ENCODE results near the gene EPHA1.
A peak's percentile ranks its signal among the peaks of the same experiment; 100 is the strongest.

EPHA1 gene

DNA sequence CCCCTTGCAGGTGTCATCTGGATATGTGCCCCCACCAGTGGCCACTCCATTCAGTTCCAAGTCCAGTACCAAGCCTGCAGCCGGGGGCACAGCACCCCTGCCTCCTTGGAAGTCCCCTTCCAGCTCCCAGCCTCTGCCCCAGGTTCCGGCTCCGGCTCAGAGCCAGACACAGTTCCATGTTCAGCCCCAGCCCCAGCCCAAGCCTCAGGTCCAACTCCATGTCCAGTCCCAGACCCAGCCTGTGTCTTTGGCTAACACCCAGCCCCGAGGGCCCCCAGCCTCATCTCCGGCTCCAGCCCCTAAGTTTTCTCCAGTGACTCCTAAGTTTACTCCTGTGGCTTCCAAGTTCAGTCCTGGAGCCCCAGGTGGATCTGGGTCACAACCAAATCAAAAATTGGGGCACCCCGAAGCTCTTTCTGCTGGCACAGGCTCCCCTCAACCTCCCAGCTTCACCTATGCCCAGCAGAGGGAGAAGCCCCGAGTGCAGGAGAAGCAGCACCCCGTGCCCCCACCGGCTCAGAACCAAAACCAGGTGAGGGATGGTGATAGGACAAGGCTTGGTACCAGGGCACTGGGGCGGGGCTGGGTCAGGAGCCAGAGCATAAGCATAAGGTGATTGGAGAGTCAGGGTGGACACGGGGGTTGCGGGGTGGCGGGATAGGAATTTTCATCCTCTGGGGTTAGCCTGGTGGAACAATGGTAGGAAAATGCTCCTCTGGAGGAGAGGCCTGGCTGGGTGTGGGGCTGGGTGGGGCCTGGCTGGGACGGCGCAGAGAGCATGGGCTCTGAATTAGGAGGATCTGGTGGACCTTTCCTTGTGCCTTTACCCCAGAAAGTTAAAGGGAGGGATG is 25.6 kb downstream of the EPHA1 start:
- TF ChIP-seq, protein P1, sequence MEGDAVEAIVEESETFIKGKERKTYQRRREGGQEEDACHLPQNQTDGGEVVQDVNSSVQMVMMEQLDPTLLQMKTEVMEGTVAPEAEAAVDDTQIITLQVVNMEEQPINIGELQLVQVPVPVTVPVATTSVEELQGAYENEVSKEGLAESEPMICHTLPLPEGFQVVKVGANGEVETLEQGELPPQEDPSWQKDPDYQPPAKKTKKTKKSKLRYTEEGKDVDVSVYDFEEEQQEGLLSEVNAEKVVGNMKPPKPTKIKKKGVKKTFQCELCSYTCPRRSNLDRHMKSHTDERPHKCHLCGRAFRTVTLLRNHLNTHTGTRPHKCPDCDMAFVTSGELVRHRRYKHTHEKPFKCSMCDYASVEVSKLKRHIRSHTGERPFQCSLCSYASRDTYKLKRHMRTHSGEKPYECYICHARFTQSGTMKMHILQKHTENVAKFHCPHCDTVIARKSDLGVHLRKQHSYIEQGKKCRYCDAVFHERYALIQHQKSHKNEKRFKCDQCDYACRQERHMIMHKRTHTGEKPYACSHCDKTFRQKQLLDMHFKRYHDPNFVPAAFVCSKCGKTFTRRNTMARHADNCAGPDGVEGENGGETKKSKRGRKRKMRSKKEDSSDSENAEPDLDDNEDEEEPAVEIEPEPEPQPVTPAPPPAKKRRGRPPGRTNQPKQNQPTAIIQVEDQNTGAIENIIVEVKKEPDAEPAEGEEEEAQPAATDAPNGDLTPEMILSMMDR (IDR thresholded peaks at IDR 0.05; ENCODE audit: low read depth, low read length) = no peak
- no peak for DNase-seq (ENCODE audit: low read depth in 2 of 2)
- peak overlapping the region; percentile 86 to 91 for H3K4me3 ChIP-seq (replicated peaks in 1 of 2; ENCODE audit: low read depth in 2 of 2, low read length in 2 of 2)

DNA sequence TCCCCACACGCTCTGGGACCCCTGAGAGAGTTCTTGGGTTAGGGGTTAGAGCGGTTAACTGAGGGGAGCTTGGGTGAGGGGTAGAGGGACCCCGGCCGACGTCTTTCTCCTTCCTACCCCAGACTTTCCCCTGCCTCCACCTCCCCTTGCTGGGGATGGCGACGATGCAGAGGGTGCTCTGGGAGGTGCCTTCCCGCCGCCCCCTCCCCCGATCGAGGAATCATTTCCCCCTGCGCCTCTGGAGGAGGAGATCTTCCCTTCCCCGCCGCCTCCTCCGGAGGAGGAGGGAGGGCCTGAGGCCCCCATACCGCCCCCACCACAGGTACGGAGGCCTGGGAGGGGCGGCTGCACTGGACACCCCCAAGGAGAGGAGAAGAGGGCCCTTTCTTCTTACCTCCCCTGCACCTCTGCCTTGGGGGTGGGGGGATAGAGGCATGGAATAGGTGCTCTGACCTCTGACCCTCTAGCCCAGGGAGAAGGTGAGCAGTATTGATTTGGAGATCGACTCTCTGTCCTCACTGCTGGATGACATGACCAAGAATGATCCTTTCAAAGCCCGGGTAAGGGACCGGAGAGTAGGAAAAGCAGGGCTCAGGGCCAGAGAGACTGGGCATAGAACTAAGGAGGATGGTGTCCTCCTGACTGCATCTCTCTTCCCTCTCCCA is 26.4 kb downstream of the EPHA1 start:
- TF ChIP-seq, protein P1 (IDR thresholded peaks at IDR 0.05; ENCODE audit: low read depth, low read length) = no peak
- peak overlapping the region; percentile 86 to 91 for H3K4me3 ChIP-seq (replicated peaks in 1 of 2; ENCODE audit: low read depth in 2 of 2, low read length in 2 of 2)
- DNase-seq (ENCODE audit: low read depth in 2 of 2) = peak in 1 of 2 donors; percentile 9

DNA sequence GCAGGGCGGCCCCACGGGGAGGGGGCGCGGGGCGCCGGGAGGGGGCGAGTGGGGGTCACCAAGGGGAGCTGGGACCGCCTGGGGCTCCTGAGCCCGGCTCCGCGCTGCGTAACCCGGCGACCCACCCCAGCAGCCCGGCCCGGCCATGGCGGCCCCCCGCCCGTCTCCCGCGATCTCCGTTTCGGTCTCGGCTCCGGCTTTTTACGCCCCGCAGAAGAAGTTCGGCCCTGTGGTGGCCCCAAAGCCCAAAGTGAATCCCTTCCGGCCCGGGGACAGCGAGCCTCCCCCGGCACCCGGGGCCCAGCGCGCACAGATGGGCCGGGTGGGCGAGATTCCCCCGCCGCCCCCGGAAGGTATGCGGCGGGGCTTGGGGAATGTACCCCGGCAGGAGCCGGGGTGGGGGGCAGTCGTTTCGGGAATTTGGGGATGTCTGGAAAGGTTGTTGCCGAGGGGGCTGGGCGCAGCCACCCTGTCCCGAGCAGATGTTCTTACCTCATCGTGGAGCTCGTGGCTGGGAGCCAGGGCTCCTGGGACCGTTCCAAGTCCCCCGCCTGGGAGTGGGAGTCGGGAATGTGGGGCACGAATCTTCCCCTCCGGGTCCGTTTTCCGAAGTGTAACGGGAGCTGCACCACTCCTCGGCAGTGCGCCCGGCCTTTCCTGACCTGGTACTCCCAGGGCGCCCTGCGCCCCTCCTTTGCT is 27.1 kb downstream of the EPHA1 start:
- peak; percentile 84 to 90 for DNase-seq (ENCODE audit: low read depth in 2 of 2)
- peak overlapping the region; percentile 86 to 91 for H3K4me3 ChIP-seq (replicated peaks in 1 of 2; ENCODE audit: low read depth in 2 of 2, low read length in 2 of 2)
- TF ChIP-seq, protein P1 (IDR thresholded peaks at IDR 0.05; ENCODE audit: low read depth, low read length) = no peak

DNA sequence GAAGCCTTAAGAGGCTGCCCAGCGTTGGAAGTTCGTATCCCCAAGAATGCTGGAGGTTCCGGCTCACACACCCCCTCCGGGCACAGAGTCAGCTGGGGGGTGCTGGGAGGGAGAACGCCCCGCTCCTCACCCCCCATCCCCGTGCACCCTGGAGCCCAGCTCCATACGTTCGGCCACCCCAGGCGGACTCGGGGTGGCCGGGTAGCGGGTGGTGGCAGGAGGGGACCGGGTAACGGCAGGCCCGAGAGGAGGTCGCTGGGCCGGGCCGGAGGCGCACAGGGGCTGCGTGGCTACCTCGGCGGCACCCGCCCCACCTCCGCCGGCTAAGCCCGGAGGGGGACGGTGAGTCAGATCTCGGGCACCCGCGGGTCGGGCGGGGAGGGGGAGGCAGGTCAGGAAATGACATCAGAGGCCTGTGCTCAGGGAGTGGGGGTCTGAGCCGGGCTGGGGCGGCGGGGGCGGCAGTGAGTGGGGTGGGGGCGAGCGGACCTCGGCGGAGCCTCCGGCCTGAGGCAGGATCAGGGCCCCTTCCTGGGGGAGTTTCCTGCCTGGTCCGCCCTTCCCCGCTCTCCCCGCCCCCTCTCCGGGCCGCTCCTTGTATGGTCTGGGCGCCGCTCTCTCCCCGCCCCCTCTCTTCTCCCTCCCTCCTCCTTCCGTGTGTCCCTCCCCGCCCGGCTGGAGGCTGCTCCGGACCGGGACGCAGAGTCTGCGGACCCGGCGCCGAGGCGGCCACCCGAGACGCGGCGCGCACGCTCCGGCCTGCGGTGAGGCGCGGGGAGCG is 27.8 kb downstream of the EPHA1 start, which contains the start of gene ZYX:
ZYX (plus strand) TSS at position 700 of the 781 bp plus-strand sequence. CDS start 227 bp downstream, outside the sequence.
- DNase-seq (ENCODE audit: low read depth in 2 of 2) = peak; percentile 98
- H3K4me3 ChIP-seq (replicated peaks in 1 of 2; ENCODE audit: low read depth in 2 of 2, low read length in 2 of 2) = peak within 1 kb of the TSS; percentile 86 to 91
- TF ChIP-seq, protein P1 (IDR thresholded peaks at IDR 0.05; ENCODE audit: low read depth, low read length) = no peak

DNA sequence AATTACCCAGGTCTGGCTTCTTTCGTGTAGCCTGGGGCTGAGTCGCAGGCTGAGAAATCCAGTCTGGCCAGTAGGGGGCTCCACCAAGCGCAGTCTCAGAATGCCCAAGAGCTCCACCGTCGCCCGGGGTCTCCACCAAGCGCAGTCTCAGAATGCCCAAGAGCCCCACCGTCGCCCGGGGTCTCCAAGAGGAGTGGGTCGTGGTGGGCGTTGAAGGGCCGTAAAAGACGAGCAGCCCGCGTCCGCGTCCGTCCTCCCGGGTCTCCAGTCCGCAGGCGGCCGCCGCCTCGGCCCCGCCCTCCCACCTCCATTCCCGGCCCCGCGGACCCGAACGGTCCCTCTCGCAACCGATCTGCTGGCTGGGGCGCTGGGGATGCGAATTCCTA is 28.4 kb downstream of the EPHA1 start:
- peak overlapping the region; percentile 86 to 91 for H3K4me3 ChIP-seq (replicated peaks in 1 of 2; ENCODE audit: low read depth in 2 of 2, low read length in 2 of 2)
- DNase-seq (ENCODE audit: low read depth in 2 of 2) = peak; percentile 91 to 92
- TF ChIP-seq, protein P1 (IDR thresholded peaks at IDR 0.05; ENCODE audit: low read depth, low read length) = peak; percentile 77

Data from cardiac fibroblast (primary cell).